Natural killer cell treated with Interleukin-12 subunit alpha and Interleukin-12 subunit beta and Interleukin-15 and Interleukin-18, amount 100 ng/mL, for 72 hours (primary cell): ENCODE measurements around the gene CCT6A. TPM values are rescaled to one million over a fixed set of nuclear protein-coding genes. Genes with fewer than 3 reads are reported as not detected.
"Not testable (repeated sequence)": the region's sequence is repeated elsewhere in the genome, so short reads cannot be mapped to it uniquely, and the experiment has no call there.

ENCODE experiments used
- ATAC-seq, 2 donors: fragments of 150-1000 bp; cut with Tn5 transposase in 1 of 2; sonication (Bioruptor Pico), chemical (Tn5 transposase) in 1 of 2; 2 replicates each; pipeline ENCODE4 v1.10.0; 2021
- DNase-seq: peaks from one replicate; pipeline ENCODE4 v3.0.0; 2022; ENCODE audit warnings: low spot score
- H3K27ac Mint-ChIP-seq, 2 donors: 1 replicate in 1 of 2; 2 replicates in 1 of 2; pipeline ENCODE4 v1.8.0; 2022; ENCODE audit warnings: mixed read lengths in 2 of 2, mild to moderate bottlenecking in 1 of 2, moderate library complexity in 1 of 2
- H3K27me3 Mint-ChIP-seq, 2 donors: 1 replicate in 1 of 2; 2 replicates in 1 of 2; pipeline ENCODE4 v1.8.0; 2022; ENCODE audit warnings: mixed read lengths in 2 of 2
- H3K36me3 Mint-ChIP-seq: one replicate; pipeline ENCODE4 v1.8.0; 2022; ENCODE audit warnings: mixed read lengths
- H3K4me1 Mint-ChIP-seq, 2 donors: 1 replicate in 1 of 2; 2 replicates in 1 of 2; pipeline ENCODE4 v1.8.0; 2022; ENCODE audit warnings: low read depth in 2 of 2, mixed read lengths in 2 of 2, mild to moderate bottlenecking in 1 of 2
- H3K4me3 Mint-ChIP-seq: one replicate; pipeline ENCODE4 v1.8.0; 2022; ENCODE audit warnings: mixed read lengths
- H3K9me3 Mint-ChIP-seq: 2 replicates; pipeline ENCODE4 v1.8.0; 2022; ENCODE audit warnings: mixed read lengths
- total RNA-seq, 2 donors: library from RNA; stranded (reverse); gene quantifications; one replicate each; pipeline ENCODE4 v1.2.3, GENCODE V29; 2022

The CCT6A gene, protein sequence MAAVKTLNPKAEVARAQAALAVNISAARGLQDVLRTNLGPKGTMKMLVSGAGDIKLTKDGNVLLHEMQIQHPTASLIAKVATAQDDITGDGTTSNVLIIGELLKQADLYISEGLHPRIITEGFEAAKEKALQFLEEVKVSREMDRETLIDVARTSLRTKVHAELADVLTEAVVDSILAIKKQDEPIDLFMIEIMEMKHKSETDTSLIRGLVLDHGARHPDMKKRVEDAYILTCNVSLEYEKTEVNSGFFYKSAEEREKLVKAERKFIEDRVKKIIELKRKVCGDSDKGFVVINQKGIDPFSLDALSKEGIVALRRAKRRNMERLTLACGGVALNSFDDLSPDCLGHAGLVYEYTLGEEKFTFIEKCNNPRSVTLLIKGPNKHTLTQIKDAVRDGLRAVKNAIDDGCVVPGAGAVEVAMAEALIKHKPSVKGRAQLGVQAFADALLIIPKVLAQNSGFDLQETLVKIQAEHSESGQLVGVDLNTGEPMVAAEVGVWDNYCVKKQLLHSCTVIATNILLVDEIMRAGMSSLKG
- 100 to 1,000 TPM; 188 to 277 TPM for total RNA-seq

DNA sequence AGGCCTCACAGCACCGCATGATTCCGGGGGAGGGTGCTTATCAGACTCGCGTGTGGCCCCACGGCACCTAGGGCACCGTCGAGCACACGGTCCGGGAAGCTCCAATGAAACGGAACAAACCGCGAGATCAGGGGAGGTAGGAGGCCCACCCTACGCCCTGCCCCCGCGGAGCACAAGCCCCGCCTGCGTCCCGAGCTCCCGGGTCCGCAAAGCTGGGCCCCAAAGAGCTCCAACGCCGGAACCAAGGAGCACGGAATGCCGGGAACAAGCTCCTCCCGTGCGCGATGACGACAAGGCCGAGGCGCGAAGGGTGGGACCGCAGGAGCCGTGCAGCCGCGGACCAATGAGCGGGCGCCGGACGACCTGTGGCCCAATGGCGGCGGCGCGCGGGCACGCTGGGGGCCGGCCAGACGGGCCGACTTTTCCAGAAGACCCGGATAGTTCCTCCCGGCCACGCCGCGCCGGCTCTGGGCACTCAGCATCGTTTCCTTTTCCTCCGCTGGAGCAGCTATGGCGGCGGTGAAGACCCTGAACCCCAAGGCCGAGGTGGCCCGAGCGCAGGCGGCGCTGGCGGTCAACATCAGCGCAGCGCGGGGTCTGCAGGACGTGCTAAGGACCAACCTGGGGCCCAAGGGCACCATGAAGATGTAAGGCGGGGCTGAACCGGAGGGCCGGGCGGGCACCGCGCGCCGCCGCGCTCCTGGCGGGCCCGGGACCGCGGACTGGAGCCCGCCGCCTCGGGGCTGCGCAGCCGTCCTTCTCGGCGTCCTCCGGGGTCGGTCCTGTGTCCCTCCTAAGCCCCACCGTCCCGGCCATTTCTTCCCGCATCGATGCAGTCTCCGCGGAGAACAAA, at the start of gene CCT6A, which contains the start of gene PSPH:
CCT6A (plus strand) TSS at position 427 of the 853 bp plus-strand sequence; CDS start at position 511, 84 bp downstream.
PSPH (minus strand) TSS at position 106 of the 853 bp plus-strand sequence. CDS start 30,232 bp downstream, outside the sequence.
- H3K36me3 Mint-ChIP-seq: peaks cover 27% of the 10 kb centered on the region
- ATAC-seq (peak; percentile 98 to 99), DNase-seq (peak; percentile 95)
- H3K4me3 Mint-ChIP-seq: peak within 1 kb of the TSS; percentile 89
- peak within 1 kb of the TSS; percentile 74 to 87 for H3K27ac Mint-ChIP-seq
- no peaks in the 10 kb centered on the region for H3K9me3 Mint-ChIP-seq
- H3K4me1 Mint-ChIP-seq: peaks cover 17 to 31% of the 10 kb centered on the region in 2 donors
- H3K27me3 Mint-ChIP-seq: no peaks in the 10 kb centered on the region

DNA sequence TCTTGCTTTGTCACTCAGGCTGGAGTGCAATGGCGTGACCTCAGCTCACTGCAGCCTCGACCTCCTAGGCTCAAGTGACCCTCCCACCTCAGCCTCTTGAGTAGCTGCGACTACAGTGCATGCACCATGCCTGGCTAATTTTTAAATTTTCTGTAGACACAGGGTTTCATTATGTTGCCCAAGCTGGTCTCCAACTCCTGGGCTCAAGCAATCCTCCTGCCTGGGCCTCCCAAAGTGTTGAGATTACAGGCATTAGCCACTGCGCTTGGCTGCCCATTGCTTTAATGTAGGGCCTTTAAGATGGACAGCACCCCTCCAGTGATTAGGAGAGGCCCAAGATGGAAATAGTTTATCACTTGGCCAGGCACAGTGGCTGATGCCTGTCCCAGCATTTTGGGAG, 47.8 kb upstream of the CCT6A start:
- DNase-seq (no peak), ATAC-seq (no peak)
- H3K36me3 Mint-ChIP-seq: no peaks in the 10 kb centered on the region
- H3K27ac Mint-ChIP-seq: no peak overlapping the region
- H3K9me3 Mint-ChIP-seq: no peaks in the 10 kb centered on the region
- no peak overlapping the region for H3K4me3 Mint-ChIP-seq
- H3K4me1 Mint-ChIP-seq: peaks cover 5 to 6% of the 10 kb centered on the region in 2 donors
- H3K27me3 Mint-ChIP-seq: no peaks in the 10 kb centered on the region

DNA sequence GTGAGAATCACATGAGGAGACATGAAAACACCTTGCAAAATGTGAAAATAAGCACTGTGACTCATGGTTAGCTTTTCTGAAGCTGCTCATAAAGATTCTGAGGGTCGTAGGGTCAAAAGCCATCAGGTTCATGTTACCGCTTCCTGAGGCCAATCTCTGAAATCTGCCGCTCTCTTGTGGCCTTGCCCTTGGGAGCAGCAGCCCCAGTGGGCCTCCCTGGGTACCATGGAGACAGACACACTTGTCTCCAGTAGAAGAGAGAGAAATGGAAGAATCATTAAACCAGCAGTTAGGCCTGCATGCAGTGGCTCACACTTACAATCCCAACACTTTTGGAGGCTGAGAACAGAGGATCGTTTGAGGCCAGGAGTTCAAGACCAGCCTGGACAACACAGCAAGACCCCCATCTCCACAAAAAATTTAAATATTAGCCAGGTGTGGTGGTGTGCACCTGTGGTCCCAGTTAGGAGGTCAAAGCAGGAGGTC, 44.4 kb upstream of the CCT6A start:
- ATAC-seq (no peak), DNase-seq (no peak)
- H3K4me1 Mint-ChIP-seq: no peaks in the 10 kb centered on the region
- no peaks in the 10 kb centered on the region for H3K36me3 Mint-ChIP-seq
- H3K27me3 Mint-ChIP-seq: no peaks in the 10 kb centered on the region
- no peaks in the 10 kb centered on the region for H3K9me3 Mint-ChIP-seq
- H3K27ac Mint-ChIP-seq: no peak overlapping the region
- no peak overlapping the region for H3K4me3 Mint-ChIP-seq

DNA sequence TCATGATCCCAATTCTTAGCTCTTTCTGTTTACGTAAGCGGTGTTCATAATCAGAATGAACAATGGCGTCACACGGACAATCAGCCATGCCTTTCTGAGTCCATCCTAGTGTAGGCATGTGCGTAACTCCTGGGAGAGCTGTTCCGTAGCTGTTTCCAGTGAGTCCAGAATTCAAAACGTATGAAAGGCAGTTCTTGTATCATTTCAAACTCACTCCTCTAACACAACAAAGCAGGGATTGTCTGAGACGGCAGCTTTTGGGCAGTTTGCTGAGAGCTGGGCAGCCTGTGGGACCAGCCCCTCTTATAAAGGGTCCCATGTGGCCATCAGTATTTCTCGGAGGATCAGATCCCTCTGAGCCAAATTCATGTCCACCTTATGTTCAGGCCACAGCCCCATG, 43.7 kb upstream of the CCT6A start:
- H3K27me3 Mint-ChIP-seq: no peaks in the 10 kb centered on the region
- no peak for ATAC-seq
- no peak overlapping the region for H3K4me3 Mint-ChIP-seq
- no peak for DNase-seq
- no peak overlapping the region for H3K27ac Mint-ChIP-seq
- no peaks in the 10 kb centered on the region for H3K36me3 Mint-ChIP-seq
- no peaks in the 10 kb centered on the region for H3K9me3 Mint-ChIP-seq
- H3K4me1 Mint-ChIP-seq: no peaks in the 10 kb centered on the region

DNA sequence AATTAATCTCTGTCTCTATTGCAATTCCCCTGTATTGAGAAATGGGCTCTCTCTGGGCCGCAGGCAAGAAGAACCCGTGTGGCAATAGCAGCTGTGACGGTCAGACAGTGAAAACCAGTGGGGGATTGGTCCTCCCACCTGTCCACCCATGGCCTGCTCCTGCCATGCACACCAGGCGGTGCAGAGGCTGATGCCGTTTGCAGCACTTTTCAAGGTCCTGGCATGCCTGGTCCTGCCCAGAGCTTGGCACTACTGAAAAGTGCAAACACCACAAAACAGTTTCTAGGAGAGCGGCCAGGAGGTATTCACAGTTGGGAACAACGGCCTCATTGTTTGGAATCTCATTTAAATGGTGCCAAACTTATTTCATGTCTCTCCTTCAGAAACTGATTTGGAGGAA, 41.9 kb upstream of the CCT6A start:
- Mint-ChIP-seq H3K27me3 (no peaks in the 10 kb centered on the region), H3K27ac (no peak overlapping the region), H3K36me3 (no peaks in the 10 kb centered on the region), H3K4me1 (no peaks in the 10 kb centered on the region), H3K4me3 (no peak overlapping the region), H3K9me3 (no peaks in the 10 kb centered on the region)
- no peak for DNase-seq
- ATAC-seq: no peak

DNA sequence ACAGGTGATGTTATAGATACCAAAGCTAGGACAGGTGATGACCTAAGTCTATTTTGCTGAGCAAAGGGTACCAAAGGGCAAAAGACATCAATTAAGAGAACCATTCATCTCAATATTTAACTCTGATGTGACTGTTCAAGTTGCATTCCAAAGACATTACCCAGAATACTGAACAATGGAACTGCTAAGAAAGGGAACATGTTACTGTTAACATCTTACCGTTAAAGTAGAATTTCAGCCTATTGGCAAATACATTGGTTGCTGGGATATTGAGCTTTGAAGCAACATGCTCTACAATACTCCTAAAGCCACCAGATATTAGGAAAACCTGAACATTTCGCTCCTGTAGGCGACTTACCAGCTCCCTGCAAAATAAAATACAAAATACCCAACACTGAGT, 34.5 kb upstream of the CCT6A start:
- not testable (repeated sequence) for DNase-seq, H3K9me3 Mint-ChIP-seq, H3K36me3 Mint-ChIP-seq, H3K27ac Mint-ChIP-seq, ATAC-seq, H3K27me3 Mint-ChIP-seq, H3K4me3 Mint-ChIP-seq, H3K4me1 Mint-ChIP-seq

DNA sequence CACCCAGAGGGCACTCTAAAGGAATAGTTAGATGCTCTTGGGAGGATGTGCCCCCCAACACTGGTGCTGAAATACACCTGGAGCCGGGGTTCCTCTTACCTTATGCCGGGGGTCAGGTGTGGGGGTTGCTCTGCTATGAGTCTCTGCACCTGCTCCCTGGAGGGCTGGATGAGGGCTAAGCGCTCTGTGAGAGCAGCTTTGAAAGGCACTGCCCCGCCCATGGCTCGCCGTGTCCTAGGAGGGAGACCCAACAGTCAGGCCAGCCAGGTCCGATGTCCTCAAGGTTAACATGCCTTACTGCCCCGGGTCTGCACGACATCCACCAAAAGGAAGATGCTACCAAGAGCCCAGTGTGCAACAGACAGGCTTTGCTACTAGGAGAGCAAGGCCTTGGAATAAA, 32.1 kb upstream of the CCT6A start:
- Mint-ChIP-seq H3K9me3 (no peaks in the 10 kb centered on the region), H3K27ac (no peak overlapping the region), H3K4me3 (no peak overlapping the region), H3K4me1 (no peaks in the 10 kb centered on the region), H3K36me3 (no peaks in the 10 kb centered on the region), H3K27me3 (no peaks in the 10 kb centered on the region)
- ATAC-seq (no peak), DNase-seq (no peak)

DNA sequence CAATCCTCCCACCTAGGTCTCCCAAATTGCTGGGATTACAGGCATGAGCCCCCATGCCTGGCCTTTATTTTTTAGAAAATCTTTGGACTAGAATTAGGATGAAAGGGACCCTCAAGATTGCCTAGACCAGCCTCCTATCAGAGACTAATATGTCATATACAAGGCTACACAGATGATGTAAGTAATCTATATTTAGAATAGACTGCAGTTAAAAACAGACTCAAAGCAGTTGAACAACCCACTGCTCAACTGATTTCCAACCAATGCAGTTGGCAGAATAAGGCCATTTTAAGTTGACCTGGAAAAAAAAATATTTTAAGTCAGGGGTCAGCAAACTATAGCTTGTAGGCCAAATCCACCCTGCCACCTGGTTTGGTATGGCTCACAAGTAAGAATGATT, 28.1 kb upstream of the CCT6A start:
- Mint-ChIP-seq H3K27ac (no peak overlapping the region), H3K27me3 (no peaks in the 10 kb centered on the region), H3K36me3 (no peaks in the 10 kb centered on the region), H3K4me3 (no peak overlapping the region), H3K4me1 (no peaks in the 10 kb centered on the region), H3K9me3 (no peaks in the 10 kb centered on the region)
- DNase-seq (no peak), ATAC-seq (no peak)

DNA sequence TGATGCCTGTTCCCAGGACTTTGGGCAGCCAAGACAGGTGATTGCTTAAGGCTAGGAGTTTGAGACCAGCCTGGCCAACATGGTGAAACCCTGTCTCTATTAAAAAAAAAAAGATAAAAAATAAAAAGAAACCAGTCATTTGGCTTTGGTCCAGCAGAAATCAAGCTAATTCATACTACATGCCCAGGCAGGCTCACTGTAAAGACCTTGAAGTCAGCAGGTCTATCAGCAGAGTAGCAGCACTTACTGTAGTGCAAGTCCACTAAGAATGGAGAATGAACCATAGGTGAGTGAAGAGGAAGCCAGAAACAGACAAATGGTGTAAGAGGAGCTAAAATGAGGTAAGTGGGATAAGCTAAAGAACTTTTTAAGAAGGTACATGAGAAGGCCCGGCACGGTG, 25.0 kb upstream of the CCT6A start:
- Mint-ChIP-seq H3K27ac (no peak overlapping the region), H3K4me1 (no peaks in the 10 kb centered on the region), H3K4me3 (no peak overlapping the region), H3K27me3 (no peaks in the 10 kb centered on the region), H3K36me3 (no peaks in the 10 kb centered on the region), H3K9me3 (no peaks in the 10 kb centered on the region)
- ATAC-seq: no peak
- DNase-seq: no peak

DNA sequence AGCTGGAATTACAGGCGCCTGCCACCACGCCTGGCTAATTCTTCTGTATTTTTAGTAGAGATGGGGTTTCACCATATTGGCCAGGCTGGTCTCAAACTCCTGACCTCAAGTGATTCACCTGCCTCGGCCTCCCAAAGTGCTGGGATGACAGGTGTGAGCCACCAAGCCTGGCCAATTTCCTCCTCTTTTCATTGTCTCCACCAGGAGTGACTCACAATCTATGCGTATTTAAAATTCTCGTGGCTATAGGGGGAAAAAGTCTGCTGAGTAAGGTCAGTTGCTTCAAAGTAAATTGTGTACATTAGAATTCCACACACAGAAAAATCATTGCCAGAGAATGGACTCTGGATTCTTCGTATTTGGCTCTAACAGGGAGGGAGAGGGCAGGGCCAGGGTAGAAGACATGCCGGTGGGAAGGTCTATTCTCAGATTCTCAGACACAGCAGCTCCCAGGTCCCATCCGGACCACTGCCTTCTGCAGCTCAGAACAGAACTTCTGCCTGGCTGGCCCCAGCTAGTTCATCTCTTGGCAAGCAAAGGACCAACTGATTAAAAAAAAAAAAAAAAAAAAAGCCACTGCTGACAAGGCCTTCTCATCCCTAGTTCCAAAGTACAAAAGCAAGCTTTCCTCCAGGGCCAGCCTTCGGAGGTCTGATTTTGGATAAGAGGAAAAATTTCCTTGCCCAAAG, 22.5 kb upstream of the CCT6A start:
- ATAC-seq (no peak), DNase-seq (no peak)
- Mint-ChIP-seq H3K4me3 (no peak overlapping the region), H3K27ac (no peak overlapping the region), H3K4me1 (peaks cover 4 to 6% of the 10 kb centered on the region in 2 donors), H3K36me3 (no peaks in the 10 kb centered on the region), H3K9me3 (no peaks in the 10 kb centered on the region), H3K27me3 (no peaks in the 10 kb centered on the region)

DNA sequence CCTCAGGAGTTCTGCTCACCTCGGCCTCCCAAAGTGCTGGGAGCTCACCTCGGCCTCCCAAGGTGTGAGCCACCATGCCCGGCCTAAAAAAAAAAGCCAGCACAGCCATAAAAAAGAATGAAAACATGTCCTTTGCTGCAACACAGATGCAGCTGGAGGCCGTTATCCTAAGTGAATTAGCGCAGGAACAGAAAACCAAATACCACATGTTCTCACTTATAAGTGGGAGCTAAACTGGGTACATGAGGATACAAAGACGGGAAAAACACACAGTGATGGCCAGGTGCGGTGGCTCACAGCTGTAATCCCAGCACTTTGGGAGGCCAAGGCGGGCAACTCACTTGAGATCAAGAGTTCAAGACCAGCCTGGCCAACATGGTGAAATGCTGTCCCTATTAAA, 21.2 kb upstream of the CCT6A start:
- H3K9me3 Mint-ChIP-seq: no peaks in the 10 kb centered on the region
- ATAC-seq (no peak), DNase-seq (no peak)
- no peak overlapping the region for H3K27ac Mint-ChIP-seq
- H3K36me3 Mint-ChIP-seq: no peaks in the 10 kb centered on the region
- H3K4me1 Mint-ChIP-seq: peaks cover 4 to 6% of the 10 kb centered on the region in 2 donors
- no peak overlapping the region for H3K4me3 Mint-ChIP-seq
- no peaks in the 10 kb centered on the region for H3K27me3 Mint-ChIP-seq

DNA sequence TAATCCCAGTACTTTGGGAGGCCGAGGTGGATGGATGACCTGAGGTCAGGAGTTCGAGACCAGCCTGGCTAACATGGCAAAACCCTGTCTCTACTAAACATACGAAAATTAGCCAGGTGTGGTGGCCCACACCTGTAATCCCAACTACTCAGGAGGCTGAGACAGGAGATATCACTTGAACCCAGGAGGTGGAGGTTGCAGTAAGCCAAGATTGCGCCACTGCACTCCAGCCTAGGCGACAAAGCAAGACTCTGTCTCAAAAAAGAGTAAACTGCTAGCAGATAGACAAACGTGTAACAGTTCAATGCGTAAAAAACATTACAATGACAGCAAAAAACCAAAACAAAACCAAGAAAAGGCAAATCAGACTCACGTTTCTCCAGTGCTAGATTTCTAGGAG, 20.0 kb upstream of the CCT6A start:
- not testable (repeated sequence) for H3K27me3 Mint-ChIP-seq, H3K4me1 Mint-ChIP-seq, H3K36me3 Mint-ChIP-seq, DNase-seq, H3K9me3 Mint-ChIP-seq, ATAC-seq
- Mint-ChIP-seq H3K4me3 (peak overlapping the region; percentile 16), H3K27ac (peak overlapping the region in 1 of 2 donors; percentile 3)

DNA sequence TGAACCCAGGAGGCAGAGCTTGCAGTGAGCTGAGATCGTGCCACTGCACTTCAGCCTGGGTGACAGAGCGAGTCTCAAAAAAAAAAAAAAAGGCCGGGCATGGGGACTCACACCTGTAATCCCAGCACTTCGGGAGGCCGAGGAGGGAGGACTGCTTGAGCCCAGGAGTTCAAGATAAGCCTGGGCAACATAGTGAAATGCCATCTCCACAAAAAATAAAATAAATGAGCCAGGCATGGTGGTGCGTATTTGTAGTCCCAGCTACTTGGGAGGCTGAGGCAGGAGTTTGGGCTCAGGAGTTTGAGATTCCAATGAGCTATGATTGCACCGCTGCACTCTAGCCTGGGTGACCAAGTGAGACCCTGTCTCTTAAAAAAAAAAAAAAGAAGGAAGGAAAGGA, 19.0 kb upstream of the CCT6A start:
- H3K36me3 Mint-ChIP-seq, H3K9me3 Mint-ChIP-seq, H3K27ac Mint-ChIP-seq, H3K4me3 Mint-ChIP-seq, H3K27me3 Mint-ChIP-seq, DNase-seq, H3K4me1 Mint-ChIP-seq, ATAC-seq: not testable (repeated sequence)
